ENCODE data around the gene CNR2. TPM values are rescaled to one million over a fixed set of nuclear protein-coding genes. Genes with fewer than 3 reads are reported as not detected.

Gene CNR2
- total and polyA plus RNA-seq, 2 of the 4 experiments (the other 2 are of a cell fraction) = not detected

GRCh38 chr1:23897083-23897482, 16.1 kb downstream of the CNR2 start:
- Histone ChIP-seq H4K8ac (ENCODE audit: low read depth in 2 of 2, low read length in 2 of 2) (no peak overlapping the region), H3K23ac (ENCODE audit: low read depth, low read length) (no peak overlapping the region), H3K27ac (ENCODE audit: insufficient read depth, low read length) (no peak overlapping the region), H4K20me1 (ENCODE audit: insufficient read depth, low read length) (no peaks in the 10 kb centered on the region), H3K27me3 (ENCODE audit: control insufficient read depth, insufficient read depth, low read length) (peaks cover 30% of the 10 kb centered on the region), H2BK120ac (ENCODE audit: low read depth, low read length) (no peak overlapping the region), H3K4me3 (ENCODE audit: insufficient read depth, low read depth, low read length) (no peak overlapping the region), H3K9ac (ENCODE audit: low read depth, low read length) (no peak overlapping the region), H2AFZ (replicated peaks; ENCODE audit: low read length, poor library complexity) (no peak overlapping the region), H3K18ac (ENCODE audit: low read depth, low read length) (no peak overlapping the region), H2BK15ac (ENCODE audit: low read depth, low read length) (no peak overlapping the region), H4K5ac (ENCODE audit: low read depth, low read length) (no peak overlapping the region), H4K91ac (ENCODE audit: insufficient read depth, low read depth, low read length) (no peak overlapping the region), H3K4me1 (ENCODE audit: control insufficient read depth, insufficient read depth, low read length) (no peaks in the 10 kb centered on the region), H2BK5ac (ENCODE audit: low read depth, low read length, poor library complexity, severe bottlenecking) (no peak overlapping the region), H3K56ac (ENCODE audit: extremely low read depth, insufficient read depth, low read length) (no peak overlapping the region), H3K9me3 (ENCODE audit: control insufficient read depth, insufficient read depth, low read length) (peaks cover 4% of the 10 kb centered on the region; the same call in 1 of the 2 replicates), H2AK5ac (ENCODE audit: low read depth, low read length) (no peak overlapping the region), H3K14ac (replicated peaks; ENCODE audit: low read depth, low read length) (no peak overlapping the region), H3K9me1 (ENCODE audit: insufficient read depth, low read length) (no peaks in the 10 kb centered on the region), H3K36me3 (ENCODE audit: control insufficient read depth, insufficient read depth, low read length) (no peaks in the 10 kb centered on the region), H2BK20ac (ENCODE audit: low read depth, low read length) (no peak overlapping the region), H2AK9ac (replicated peaks; ENCODE audit: low read depth, low read length, poor library complexity) (no peak overlapping the region), H3K4ac (ENCODE audit: low read depth, low read length) (no peak overlapping the region), H3K4me2 (ENCODE audit: low read depth, low read length) (no peak overlapping the region), H3K79me1 (ENCODE audit: low read depth in 1 of 2, low read length in 2 of 2) (no peaks in the 10 kb centered on the region)
- TF ChIP-seq SMC3 (IDR thresholded peaks at IDR 0.05; ENCODE audit: low read depth, low read length) (no peak), MXI1 (IDR thresholded peaks at IDR 0.05; ENCODE audit: borderline replicate concordance, low read depth, low read length) (no peak), ELK1 (IDR thresholded peaks at IDR 0.05; ENCODE audit: borderline replicate concordance, low read depth, low read length) (no peak), CHD1 (IDR thresholded peaks at IDR 0.05; ENCODE audit: low read depth, low read length) (no peak), POLR2A (IDR thresholded peaks at IDR 0.05; ENCODE audit: low read depth, low read length) (no peak), FOS (IDR thresholded peaks at IDR 0.05; ENCODE audit: low read depth, low read length) (no peak), BHLHE40 (IDR thresholded peaks at IDR 0.05; ENCODE audit: low read depth, low read length) (no peak)
- TF ChIP-seq, protein P1, sequence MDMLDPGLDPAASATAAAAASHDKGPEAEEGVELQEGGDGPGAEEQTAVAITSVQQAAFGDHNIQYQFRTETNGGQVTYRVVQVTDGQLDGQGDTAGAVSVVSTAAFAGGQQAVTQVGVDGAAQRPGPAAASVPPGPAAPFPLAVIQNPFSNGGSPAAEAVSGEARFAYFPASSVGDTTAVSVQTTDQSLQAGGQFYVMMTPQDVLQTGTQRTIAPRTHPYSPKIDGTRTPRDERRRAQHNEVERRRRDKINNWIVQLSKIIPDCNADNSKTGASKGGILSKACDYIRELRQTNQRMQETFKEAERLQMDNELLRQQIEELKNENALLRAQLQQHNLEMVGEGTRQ (IDR thresholded peaks at IDR 0.05; ENCODE audit: low read depth, low read length) = no peak
- intact Hi-C loops (cut with micrococcal nuclease) (no loop called here), dilution Hi-C loops (cut with HindIII; ENCODE audit: low sequenced_read_pairs, unreplicated experiment) (no loop called here), in situ Hi-C loops (cut with MboI; ENCODE audit: low sequenced_read_pairs) (no loop called here)
- no peak for DNase-seq
- WGBS, 2 experiments (ENCODE audit: extremely low coverage in 2 of 2, insufficient read length in 1 of 2) = 63% methylated on average over 2 of the region's 6 CpGs; no CpG with 5 or more reads in 1 of the 2 experiments
- CTCF ChIA-PET = no interaction called here
- no peak for ATAC-seq (ENCODE audit: low read depth)
- no TSS peak for BruUV-seq (replicated peaks)
- POLR2A ChIA-PET (ENCODE audit: unreplicated experiment) = no interaction called here
